Central memory CD8-positive, alpha-beta T cell (primary cell): ENCODE results near the gene CTNNA2.

Experiments used
- ATAC-seq: fragments of 150-1000 bp; cut with Tn5 transposase; replicated peaks from 2 replicates; pipeline ENCODE4 v1.10.0; 2022; ENCODE audit warnings: mild to moderate bottlenecking, moderate FRiP score, moderate number of reproducible peaks; ENCODE audit not compliant: poor library complexity, severe bottlenecking; ENCODE audit errors: extremely low read depth
- DNase-seq, 2 donors: peaks; one replicate each; pipeline ENCODE4 v3.0.0; 2021; ENCODE audit warnings: low spot score in 2 of 2
- H3K27ac Mint-ChIP-seq: one replicate; pipeline ENCODE4 v1.8.0; 2022; ENCODE audit warnings: low read depth, mild to moderate bottlenecking, moderate library complexity, mixed read lengths
- H3K27me3 Mint-ChIP-seq: one replicate; pipeline ENCODE4 v1.8.0; 2022; ENCODE audit warnings: mixed read lengths
- H3K36me3 Mint-ChIP-seq: one replicate; pipeline ENCODE4 v1.8.0; 2022; ENCODE audit warnings: mild to moderate bottlenecking, moderate library complexity, mixed read lengths; ENCODE audit not compliant: insufficient read depth
- H3K4me1 Mint-ChIP-seq: one replicate; pipeline ENCODE4 v1.8.0; 2022; ENCODE audit warnings: mixed read lengths
- H3K4me3 Mint-ChIP-seq: one replicate; pipeline ENCODE4 v1.8.0; 2022; ENCODE audit warnings: mild to moderate bottlenecking, moderate library complexity, mixed read lengths
- H3K9me3 Mint-ChIP-seq: one replicate; pipeline ENCODE4 v1.8.0; 2022; ENCODE audit warnings: mixed read lengths

The CTNNA2 gene

DNA sequence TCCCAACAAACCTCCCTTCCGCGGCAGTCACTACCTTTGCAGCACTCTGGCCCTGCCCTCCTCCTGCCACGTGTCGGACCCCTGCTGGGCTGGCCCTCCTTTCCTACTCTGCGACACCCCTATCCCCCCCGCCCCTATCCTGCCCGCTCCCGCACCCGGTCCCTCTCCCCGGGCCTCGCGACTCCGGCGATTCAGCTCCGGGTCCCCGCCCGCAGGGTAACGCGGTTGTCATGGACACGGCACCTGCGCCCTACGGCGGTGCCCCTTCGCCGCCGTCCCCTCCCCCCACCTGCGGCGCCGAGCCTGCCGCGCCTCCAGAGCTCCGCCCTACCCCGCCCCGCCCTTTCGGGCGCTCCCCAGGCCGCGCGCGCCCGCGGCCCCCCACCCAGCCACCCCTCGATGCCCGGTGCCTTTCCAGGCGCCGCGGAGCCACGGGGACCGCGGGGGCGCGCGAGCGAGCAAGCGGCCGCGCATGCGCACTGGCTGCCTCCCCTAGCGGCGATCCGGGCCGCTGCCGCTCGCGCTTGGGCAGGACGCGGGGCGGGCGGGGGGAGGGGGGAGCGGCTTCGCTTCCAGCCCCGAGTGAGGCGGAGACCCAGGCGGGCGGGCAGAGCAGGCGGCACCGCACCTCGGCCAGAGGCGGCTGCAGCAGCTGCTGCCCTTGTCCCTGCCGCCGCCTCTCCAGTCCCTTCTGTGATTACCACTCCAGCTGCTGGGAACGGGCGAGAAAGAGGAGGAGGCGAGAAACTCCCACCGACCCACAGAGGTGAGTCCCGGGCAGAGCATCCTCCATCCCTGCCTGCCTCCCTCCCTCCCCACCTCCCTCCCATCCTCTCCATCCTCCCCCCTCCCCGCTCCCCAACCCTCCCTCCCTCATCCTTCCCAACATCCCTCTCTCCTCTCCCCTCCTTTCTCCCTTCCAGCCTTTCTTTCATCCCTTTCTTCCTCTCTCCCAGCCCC lies at the start of gene CTNNA2:
Gene CTNNA2 (plus strand): TSS at position 610 of the 960 bp plus-strand sequence.
- peaks cover 12% of the 10 kb centered on the region for H3K9me3 Mint-ChIP-seq
- no peaks in the 10 kb centered on the region for H3K4me1 Mint-ChIP-seq
- no peak within 1 kb of the TSS for H3K4me3 Mint-ChIP-seq
- no peaks in the 10 kb centered on the region for H3K36me3 Mint-ChIP-seq
- H3K27me3 Mint-ChIP-seq: no peaks in the 10 kb centered on the region
- no peak within 1 kb of the TSS for H3K27ac Mint-ChIP-seq
- ATAC-seq: no peak
- DNase-seq: no peak

DNA sequence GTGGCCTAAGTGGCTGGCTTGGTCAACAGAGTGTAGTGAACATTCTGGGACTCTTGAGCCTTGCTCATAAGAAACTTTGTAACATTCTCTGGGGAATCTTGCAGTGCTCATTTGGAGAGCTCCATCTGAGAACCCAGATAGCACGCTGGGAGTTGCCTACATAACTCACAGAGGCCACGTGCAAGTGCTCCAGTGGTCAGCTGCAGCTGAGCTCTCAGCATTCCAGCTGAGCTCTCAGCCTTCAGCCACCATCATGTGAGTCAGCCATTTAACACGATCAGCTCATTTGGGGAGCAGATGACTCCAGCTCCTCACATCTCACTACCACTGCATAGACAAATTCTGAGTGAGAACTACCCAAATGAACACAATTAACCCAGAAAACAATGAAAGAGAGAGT lies 25.5 kb upstream of the CTNNA2 start:
- Mint-ChIP-seq H3K4me1 (no peaks in the 10 kb centered on the region), H3K9me3 (peaks cover 17% of the 10 kb centered on the region), H3K27ac (no peak overlapping the region), H3K4me3 (no peak overlapping the region), H3K36me3 (peaks cover 1% of the 10 kb centered on the region), H3K27me3 (no peaks in the 10 kb centered on the region)
- DNase-seq: no peak
- ATAC-seq: no peak

DNA sequence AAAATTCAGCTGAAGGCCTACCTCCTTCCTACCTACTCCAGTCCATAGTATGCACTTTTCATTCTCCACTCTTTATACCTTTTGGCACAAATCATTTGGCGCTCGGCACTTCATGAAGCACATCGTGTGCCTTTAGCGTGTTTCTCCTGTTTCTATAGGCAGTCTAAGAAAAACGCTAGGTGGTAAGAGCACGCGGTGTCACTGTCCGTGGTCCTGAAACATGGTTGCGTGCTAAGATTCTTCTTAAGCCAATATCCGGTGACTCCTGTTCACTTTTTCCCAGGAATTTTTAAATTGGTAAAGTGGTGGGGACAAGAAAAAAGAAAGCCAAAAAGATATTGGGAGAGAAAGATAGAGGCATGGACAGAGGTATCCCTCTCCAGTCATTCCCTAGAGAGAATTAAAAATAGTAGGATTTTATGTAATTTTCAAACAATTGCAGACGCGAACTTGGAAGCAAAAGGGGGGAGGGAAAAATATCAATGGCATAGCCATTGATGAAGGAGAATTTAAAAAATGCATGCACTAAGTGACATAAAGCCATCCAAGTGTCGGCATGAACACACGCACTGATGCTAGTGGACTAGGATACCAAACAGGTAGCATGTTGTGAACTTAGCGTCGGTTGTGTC lies 1.4 kb upstream of the CTNNA2 start:
- peaks cover 11% of the 10 kb centered on the region for H3K9me3 Mint-ChIP-seq
- ATAC-seq: no peak
- H3K4me1 Mint-ChIP-seq: no peaks in the 10 kb centered on the region
- no peak for DNase-seq
- H3K4me3 Mint-ChIP-seq: no peak overlapping the region
- H3K27me3 Mint-ChIP-seq: no peaks in the 10 kb centered on the region
- H3K27ac Mint-ChIP-seq: no peak overlapping the region
- no peaks in the 10 kb centered on the region for H3K36me3 Mint-ChIP-seq

DNA sequence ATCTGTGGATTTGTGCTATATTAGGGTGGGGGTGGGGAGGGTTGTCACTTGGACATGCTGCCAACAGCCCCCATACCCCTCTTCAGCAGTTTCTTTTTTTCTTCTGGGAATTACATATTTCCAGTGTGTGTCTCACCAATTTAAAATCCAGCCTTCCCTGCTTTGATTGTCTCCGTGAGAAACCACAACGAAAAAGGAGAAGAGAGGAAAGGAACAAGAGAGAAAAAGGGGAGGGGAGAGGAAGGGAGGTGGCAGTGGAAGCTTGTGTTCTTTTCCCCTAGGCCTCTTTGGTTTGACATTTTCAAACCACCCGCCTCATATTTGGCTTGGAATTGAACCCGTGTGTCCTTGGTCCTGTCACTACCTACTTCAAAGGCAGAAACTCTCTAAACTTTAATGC lies 860 bp downstream of the CTNNA2 start:
- ATAC-seq: no peak
- Mint-ChIP-seq H3K4me1 (no peaks in the 10 kb centered on the region), H3K4me3 (no peak overlapping the region), H3K27me3 (no peaks in the 10 kb centered on the region), H3K27ac (no peak overlapping the region), H3K9me3 (peaks cover 12% of the 10 kb centered on the region), H3K36me3 (no peaks in the 10 kb centered on the region)
- DNase-seq: no peak

DNA sequence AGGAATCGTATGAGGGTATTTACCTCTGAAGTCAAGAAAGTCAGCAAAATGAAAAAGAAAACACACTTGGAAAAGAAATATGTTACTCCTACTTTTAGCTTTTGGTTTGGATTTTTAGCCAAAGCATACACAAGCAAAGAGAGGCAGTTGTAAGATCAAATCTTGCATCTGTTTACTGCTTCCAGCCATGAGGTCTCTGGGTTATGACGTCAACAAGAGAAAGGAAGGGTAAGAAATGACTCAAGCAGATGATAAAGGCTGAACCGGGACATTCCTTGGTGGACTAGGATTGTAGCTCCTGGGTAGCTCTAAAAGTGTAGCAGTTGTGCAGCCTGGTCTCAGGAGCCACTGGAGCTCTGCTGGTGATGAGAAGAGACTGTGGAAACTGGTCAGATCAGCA lies 16.8 kb downstream of the CTNNA2 start:
- ATAC-seq (no peak), DNase-seq (no peak)
- Mint-ChIP-seq H3K27ac (no peak overlapping the region), H3K4me1 (no peaks in the 10 kb centered on the region), H3K4me3 (no peak overlapping the region), H3K27me3 (no peaks in the 10 kb centered on the region), H3K36me3 (peaks cover 2% of the 10 kb centered on the region), H3K9me3 (peaks cover 26% of the 10 kb centered on the region)

DNA sequence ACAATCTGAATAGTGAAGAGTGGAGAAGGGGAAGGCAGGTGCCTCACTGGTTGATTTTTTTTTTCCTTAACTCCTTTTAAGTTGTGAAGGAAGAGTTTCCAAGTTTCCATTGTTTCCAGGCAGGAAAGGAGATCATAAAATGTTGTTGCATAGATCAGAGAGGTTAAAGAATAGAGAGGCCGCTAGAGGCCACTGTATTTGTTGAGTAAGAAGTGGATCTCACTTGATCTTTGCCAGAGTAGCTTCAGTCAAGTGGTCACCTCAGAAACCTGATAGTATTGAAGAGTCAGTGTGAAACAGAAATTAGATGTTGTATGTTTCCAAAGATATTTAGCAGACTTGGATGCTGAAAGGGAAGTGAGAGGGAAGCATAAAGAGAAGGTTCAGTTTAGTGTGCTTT lies 17.6 kb downstream of the CTNNA2 start:
- peaks cover 26% of the 10 kb centered on the region for H3K9me3 Mint-ChIP-seq
- ATAC-seq (no peak), DNase-seq (no peak)
- H3K36me3 Mint-ChIP-seq: peaks cover 2% of the 10 kb centered on the region
- no peak overlapping the region for H3K27ac Mint-ChIP-seq
- no peaks in the 10 kb centered on the region for H3K27me3 Mint-ChIP-seq
- H3K4me3 Mint-ChIP-seq: no peak overlapping the region
- no peaks in the 10 kb centered on the region for H3K4me1 Mint-ChIP-seq

DNA sequence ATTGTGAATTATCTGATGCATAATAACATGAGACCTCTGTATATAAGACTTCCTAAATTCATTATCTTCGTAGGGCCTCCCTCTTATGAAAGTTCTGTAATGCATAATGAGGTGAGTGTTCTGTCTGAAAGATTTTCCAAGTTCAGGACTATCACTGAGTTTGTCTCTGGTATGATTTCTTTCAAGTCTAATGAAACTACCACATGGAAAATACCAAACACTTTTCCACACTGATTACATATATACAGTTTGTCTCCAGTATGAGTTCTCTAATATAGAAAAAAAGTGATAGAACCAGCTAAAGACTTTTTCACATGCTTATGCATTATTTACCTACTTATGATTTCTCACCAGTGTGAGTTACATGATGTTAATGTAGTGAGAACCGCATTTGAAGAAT lies 34.7 kb downstream of the CTNNA2 start:
- no peaks in the 10 kb centered on the region for H3K9me3 Mint-ChIP-seq
- no peaks in the 10 kb centered on the region for H3K36me3 Mint-ChIP-seq
- H3K4me3 Mint-ChIP-seq: no peak overlapping the region
- H3K27me3 Mint-ChIP-seq: no peaks in the 10 kb centered on the region
- H3K27ac Mint-ChIP-seq: no peak overlapping the region
- DNase-seq (no peak), ATAC-seq (no peak)
- H3K4me1 Mint-ChIP-seq: no peaks in the 10 kb centered on the region

DNA sequence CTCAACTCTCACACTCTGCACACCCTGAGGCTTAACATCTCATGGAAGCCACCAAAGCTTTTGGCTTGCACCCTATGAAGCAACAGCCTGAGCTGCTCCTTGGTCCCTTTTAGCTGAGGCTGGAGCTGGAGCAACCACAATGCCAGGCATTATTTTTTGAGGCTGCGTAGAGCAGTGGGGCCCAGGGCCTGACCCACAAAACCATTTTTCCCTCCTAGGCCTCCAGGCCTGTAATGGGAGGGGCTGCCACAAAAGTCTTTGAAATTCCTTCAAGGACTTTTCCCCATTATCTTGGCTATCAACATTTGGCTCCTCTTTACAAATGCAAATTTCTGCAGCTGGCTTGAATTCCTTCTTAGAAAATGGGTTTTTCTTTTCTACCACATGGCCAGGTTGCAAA lies 39.8 kb downstream of the CTNNA2 start:
- no peak overlapping the region for H3K4me3 Mint-ChIP-seq
- H3K36me3 Mint-ChIP-seq: no peaks in the 10 kb centered on the region
- no peak for DNase-seq

DNA sequence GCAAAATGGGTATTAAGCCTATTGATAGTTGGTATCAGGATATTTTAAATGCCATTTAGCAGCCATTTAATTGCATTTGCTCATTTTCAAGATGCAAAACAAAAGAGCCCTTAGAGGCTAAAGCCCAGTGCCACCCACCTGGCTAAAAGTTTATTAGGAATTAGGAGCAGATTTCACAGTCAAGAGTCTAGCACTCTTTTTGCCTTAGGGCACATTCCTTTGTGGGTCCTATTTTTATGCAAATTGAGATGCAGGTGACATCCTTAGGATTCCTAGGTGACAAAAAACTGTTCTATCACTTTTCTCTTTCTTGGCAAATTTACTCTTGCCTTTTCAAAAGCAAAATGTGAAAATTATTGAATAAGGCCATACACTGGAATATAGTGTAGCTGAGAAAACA lies 42.0 kb downstream of the CTNNA2 start:
- Mint-ChIP-seq H3K4me3 (no peak overlapping the region), H3K27me3 (no peaks in the 10 kb centered on the region), H3K9me3 (peaks cover 23% of the 10 kb centered on the region), H3K27ac (no peak overlapping the region), H3K4me1 (no peaks in the 10 kb centered on the region), H3K36me3 (no peaks in the 10 kb centered on the region)
- DNase-seq (no peak), ATAC-seq (no peak)

More for the DNA sequence above, 39.8 kb downstream of the CTNNA2 start:
- Mint-ChIP-seq H3K4me1 (no peaks in the 10 kb centered on the region), H3K9me3 (peaks cover 9% of the 10 kb centered on the region), H3K27me3 (no peaks in the 10 kb centered on the region), H3K27ac (no peak overlapping the region)
- ATAC-seq: no peak

DNA sequence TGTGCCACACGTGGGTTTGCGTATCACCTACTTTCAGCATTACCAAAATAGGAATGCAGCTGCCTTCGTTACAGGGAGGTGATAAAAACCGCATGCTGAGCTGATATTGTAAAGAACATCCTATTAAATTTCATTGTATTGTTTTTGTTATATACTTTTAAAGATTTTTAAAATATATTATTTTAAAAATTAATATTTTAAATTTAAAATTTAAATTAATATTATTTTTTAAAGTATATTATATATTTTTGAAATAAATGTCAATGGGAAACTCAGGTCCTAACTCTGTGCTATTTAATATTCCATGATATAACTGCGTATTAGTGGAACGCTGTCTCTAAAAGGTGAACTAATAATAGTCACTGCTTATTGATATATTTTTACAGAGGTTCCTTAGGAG lies 51.2 kb downstream of the CTNNA2 start:
- Mint-ChIP-seq H3K27ac (no peak overlapping the region), H3K9me3 (peaks cover 23% of the 10 kb centered on the region), H3K27me3 (no peaks in the 10 kb centered on the region), H3K4me3 (no peak overlapping the region), H3K4me1 (no peaks in the 10 kb centered on the region), H3K36me3 (no peaks in the 10 kb centered on the region)
- no peak for DNase-seq
- no peak for ATAC-seq

DNA sequence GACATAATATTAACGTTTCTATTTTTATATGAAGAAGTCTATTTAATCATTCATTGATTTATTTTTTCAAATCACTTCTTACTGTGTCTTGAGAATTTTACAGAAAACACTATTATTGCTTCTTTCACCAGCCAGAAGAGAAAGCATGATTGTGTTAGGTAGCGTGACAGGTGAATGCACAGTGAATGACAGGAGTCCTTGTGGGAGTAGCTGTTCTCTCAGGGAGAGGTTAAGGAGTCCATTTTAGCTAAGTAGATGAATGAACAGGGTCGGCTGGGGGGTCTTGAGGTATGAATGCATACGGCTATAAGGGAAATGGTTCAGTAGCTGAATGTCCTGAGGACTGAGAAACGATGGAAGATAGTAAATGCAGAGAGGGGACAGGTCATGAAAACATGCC lies 56.2 kb downstream of the CTNNA2 start:
- DNase-seq (no peak), ATAC-seq (no peak)
- Mint-ChIP-seq H3K4me3 (no peak overlapping the region), H3K4me1 (no peaks in the 10 kb centered on the region), H3K27me3 (no peaks in the 10 kb centered on the region), H3K27ac (no peak overlapping the region), H3K9me3 (peaks cover 23% of the 10 kb centered on the region), H3K36me3 (no peaks in the 10 kb centered on the region)

DNA sequence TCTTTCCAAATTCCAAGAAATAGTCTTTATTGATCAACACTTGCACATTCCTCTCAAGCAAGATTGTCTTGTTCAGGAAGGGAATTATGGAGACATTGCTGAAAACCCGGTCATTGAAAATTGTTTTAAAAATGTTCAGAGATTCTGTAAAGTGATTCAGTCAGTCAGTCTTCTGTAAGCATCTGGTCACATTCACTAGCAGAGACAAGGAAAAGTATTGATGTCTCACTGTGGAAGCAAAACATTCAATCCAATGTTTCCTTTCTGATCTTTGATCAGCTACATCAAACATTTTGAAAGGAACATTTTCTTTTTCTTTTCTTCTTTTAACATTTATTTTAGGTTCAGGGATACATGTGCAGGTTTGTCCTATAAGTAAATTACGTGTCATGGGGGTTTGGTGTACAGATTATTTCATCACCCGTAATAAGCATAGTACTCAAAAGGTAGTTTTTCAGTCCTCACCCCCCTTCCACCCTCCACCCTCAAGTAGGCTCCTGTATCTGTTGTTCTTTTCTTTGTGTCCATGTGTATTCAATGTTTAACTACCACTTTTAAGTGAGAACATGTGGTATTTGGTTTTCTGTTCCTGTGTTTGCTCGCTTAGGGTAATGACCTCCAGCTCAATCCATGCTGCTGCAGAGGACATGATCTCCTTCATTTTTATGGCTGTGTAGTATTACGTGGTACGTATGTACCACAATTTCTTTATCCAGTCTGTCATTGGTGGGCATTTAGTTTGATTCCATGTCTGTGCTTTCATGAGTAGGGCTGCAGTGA lies 61.2 kb downstream of the CTNNA2 start:
- ATAC-seq (no peak), DNase-seq (no peak)
- Mint-ChIP-seq H3K27ac (no peak overlapping the region), H3K4me3 (no peak overlapping the region), H3K27me3 (no peaks in the 10 kb centered on the region), H3K4me1 (no peaks in the 10 kb centered on the region), H3K36me3 (no peaks in the 10 kb centered on the region), H3K9me3 (peaks cover 25% of the 10 kb centered on the region)
